ENCODE results near the gene LGALS12.

LGALS12 gene

DNA sequence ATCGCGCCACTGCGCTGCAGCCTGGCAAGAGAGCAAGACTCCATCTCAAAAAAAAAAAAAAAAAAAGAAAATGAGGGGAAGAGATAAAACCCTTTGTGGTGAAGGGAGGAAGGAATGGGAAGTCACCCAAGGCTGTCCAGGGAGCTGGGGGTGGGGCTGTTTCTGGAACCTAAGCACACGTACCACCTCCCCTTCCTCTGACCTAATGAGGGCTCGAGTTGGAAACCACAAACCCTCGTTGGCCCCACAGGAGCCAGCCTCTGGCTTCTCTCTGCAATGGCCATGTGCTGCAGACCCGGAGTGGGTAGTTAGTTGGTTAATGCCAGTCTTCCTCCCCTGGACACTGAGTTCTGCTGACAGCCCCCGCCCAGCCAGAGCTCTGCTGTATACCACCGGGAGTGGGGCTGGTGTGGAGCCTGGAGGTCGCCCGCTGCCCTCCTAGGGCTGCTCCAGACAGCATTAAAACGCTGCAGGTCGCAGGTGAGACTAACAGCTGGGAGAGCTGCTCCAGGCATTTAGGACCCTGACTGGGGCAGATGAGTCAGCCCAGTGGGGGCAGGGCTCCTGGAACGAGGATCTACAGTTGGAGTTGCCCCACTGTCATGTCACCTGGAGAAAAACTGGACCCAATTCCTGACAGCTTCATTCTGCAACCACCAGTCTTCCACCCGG is at the start of gene LGALS12:
Gene LGALS12 (plus strand): TSS at position 228 of the 672 bp plus-strand sequence. CDS start 375 bp downstream, at position 603.
- DNase-seq (ENCODE audit: low read depth, low spot score) = peak; percentile 20
- TF ChIP-seq CTCF (IDR thresholded peaks at IDR 0.05; ENCODE audit: low read depth, low read length) = no peak
- in situ Hi-C loops (cut with HindIII; ENCODE audit: low sequenced_read_pairs) = no loop called here
- no peak within 1 kb of the TSS for H3K4me3 ChIP-seq (ENCODE audit: low read depth, low read length)

GRCh38 chr11:63459586-63459985 is 46.3 kb upstream of the LGALS12 start:
- peak; percentile 28 for DNase-seq (ENCODE audit: low read depth, low spot score)
- TF ChIP-seq CTCF (IDR thresholded peaks at IDR 0.05; ENCODE audit: low read depth, low read length) = no peak
- in situ Hi-C loops (cut with HindIII; ENCODE audit: low sequenced_read_pairs) = no loop called here

GRCh38 chr11:63462137-63462536 is 43.7 kb upstream of the LGALS12 start:
- no peak for TF ChIP-seq CTCF (IDR thresholded peaks at IDR 0.05; ENCODE audit: low read depth, low read length)
- no peak overlapping the region for H3K4me3 ChIP-seq (ENCODE audit: low read depth, low read length)
- DNase-seq (ENCODE audit: low read depth, low spot score) = no peak
- in situ Hi-C loops (cut with HindIII; ENCODE audit: low sequenced_read_pairs) = no loop called here

More at GRCh38 chr11:63459586-63459985, 46.3 kb upstream of the LGALS12 start:
- no peak overlapping the region for H3K4me3 ChIP-seq (ENCODE audit: low read depth, low read length)

DNA sequence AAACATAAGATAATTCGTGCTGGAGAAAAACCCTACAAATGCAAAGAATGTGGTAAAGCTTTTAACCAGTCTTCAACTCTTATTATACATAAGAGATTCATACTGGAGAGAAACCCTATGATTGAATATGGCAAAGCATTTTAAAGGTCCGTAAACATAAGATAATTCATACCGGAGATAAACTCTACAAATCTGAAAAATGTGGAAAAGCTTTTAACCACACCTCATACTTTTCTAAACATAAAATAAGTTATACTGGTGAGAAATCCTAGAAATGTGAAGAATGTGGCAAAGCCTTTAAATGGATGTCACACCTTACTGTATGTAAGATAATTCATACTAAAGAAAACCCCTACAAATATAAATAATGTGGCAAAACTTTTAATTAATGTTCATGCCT is 35.6 kb upstream of the LGALS12 start:
- in situ Hi-C loops (cut with HindIII; ENCODE audit: low sequenced_read_pairs) = no loop called here

DNA sequence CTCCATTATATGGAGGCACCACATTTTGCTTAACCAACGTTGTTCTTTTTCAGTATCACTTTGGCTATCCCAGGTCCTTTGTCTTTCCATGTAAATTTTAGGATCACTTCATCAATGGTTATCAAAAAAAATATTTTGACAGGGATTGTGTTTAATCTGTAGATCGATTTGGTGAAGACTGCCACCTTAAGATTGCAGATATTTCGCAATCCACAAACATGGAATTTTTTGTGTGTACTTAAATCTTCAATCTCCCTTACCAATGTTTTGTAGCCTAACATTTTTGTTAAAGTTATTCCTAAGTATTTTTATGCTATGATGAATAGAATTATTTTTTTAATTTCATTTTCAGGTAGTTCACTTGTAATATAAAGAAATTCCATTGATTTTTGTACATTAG is 33.5 kb upstream of the LGALS12 start:
- in situ Hi-C loops (cut with HindIII; ENCODE audit: low sequenced_read_pairs) = no loop called here
- TF ChIP-seq CTCF (IDR thresholded peaks at IDR 0.05; ENCODE audit: low read depth, low read length) = no peak
- DNase-seq (ENCODE audit: low read depth, low spot score) = no peak
- H3K4me3 ChIP-seq (ENCODE audit: low read depth, low read length) = no peak overlapping the region

More for the DNA sequence above, 35.6 kb upstream of the LGALS12 start:
- no peak for DNase-seq (ENCODE audit: low read depth, low spot score)
- TF ChIP-seq CTCF (IDR thresholded peaks at IDR 0.05; ENCODE audit: low read depth, low read length) = no peak
- no peak overlapping the region for H3K4me3 ChIP-seq (ENCODE audit: low read depth, low read length)

DNA sequence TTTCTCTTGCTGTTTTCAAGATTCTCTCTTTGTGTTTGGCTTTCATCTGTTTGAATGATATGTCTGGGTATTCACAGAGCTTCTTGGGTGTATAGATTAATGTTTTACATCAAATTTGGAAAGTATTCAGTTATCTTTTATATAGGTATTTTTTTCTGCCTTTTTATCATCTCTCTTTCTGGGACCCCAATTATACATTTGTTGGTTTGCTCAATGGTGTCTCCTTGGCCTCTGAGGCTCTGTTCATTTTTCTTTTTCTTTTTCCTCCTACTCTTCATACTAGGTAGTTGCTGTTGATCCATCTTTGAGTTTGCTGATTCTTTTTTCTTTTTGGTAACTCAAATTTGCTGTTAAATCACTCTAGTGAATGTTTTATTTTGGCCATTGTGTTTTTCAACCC is 29.3 kb upstream of the LGALS12 start:
- DNase-seq (ENCODE audit: low read depth, low spot score) = no peak
- H3K4me3 ChIP-seq (ENCODE audit: low read depth, low read length) = no peak overlapping the region
- in situ Hi-C loops (cut with HindIII; ENCODE audit: low sequenced_read_pairs) = no loop called here
- no peak for TF ChIP-seq CTCF (IDR thresholded peaks at IDR 0.05; ENCODE audit: low read depth, low read length)
